Measurements from ENCODE around the gene PPP1R16B.

- TF ChIP-seq POLR2A (IDR thresholded peaks at IDR 0.05) (no peak), CTCF (IDR thresholded peaks at IDR 0.05) (no peak), POLR2AphosphoS5 (IDR thresholded peaks at IDR 0.05; ENCODE audit: insufficient read depth in 1 of 2, low read depth in 1 of 2) (no peak)
Measured at GRCh38 chr20:38896009-38896594, 90.6 kb downstream of the PPP1R16B start.

All from vagina (tissue), 2 donors.